ENCODE measurements around the gene IAH1.

DNA sequence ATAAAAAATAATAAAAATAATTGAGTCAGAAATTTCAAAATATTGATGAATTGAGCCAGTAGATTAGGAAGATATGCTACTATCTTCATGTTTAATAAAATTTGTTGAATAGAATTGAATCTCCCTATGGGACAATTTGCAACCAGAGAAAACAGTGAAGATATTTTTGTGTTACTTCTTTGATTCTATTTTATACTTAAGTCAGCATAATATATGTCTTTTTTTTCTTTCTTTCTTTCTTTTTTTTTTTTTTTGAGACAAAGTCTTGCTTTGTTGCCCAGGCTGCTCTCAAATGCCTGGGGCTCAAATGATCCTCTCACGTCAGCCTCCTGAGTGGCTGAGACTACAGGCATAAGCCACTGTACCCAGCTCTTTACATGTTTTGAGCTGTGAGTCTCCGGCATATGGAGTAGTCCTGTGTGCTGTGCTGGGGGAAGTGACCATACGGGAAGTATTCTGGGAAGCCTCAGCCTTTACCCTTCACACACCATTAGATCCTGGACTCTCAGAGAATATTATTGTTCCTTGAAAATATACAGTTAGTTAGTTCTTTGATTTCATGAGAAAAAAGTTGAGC lies 13.8 kb upstream of the IAH1 start:
- TF ChIP-seq RAD21 (IDR thresholded peaks at IDR 0.05; ENCODE audit: low read depth) = no peak
- TF ChIP-seq, protein P1, sequence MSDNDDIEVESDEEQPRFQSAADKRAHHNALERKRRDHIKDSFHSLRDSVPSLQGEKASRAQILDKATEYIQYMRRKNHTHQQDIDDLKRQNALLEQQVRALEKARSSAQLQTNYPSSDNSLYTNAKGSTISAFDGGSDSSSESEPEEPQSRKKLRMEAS (IDR thresholded peaks at IDR 0.05) = no peak
- TF ChIP-seq TEAD4 (IDR thresholded peaks at IDR 0.05) = no peak
- TF ChIP-seq, protein P2, sequence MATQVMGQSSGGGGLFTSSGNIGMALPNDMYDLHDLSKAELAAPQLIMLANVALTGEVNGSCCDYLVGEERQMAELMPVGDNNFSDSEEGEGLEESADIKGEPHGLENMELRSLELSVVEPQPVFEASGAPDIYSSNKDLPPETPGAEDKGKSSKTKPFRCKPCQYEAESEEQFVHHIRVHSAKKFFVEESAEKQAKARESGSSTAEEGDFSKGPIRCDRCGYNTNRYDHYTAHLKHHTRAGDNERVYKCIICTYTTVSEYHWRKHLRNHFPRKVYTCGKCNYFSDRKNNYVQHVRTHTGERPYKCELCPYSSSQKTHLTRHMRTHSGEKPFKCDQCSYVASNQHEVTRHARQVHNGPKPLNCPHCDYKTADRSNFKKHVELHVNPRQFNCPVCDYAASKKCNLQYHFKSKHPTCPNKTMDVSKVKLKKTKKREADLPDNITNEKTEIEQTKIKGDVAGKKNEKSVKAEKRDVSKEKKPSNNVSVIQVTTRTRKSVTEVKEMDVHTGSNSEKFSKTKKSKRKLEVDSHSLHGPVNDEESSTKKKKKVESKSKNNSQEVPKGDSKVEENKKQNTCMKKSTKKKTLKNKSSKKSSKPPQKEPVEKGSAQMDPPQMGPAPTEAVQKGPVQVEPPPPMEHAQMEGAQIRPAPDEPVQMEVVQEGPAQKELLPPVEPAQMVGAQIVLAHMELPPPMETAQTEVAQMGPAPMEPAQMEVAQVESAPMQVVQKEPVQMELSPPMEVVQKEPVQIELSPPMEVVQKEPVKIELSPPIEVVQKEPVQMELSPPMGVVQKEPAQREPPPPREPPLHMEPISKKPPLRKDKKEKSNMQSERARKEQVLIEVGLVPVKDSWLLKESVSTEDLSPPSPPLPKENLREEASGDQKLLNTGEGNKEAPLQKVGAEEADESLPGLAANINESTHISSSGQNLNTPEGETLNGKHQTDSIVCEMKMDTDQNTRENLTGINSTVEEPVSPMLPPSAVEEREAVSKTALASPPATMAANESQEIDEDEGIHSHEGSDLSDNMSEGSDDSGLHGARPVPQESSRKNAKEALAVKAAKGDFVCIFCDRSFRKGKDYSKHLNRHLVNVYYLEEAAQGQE (IDR thresholded peaks at IDR 0.05; ENCODE audit: low read depth) = no peak
- no peak for TF ChIP-seq FOXM1 (IDR thresholded peaks at IDR 0.05; ENCODE audit: borderline replicate concordance, low read depth)
- no peak for TF ChIP-seq CREB1 (IDR thresholded peaks at IDR 0.05; ENCODE audit: low read depth)
- TF ChIP-seq EP300 (IDR thresholded peaks at IDR 0.05; ENCODE audit: borderline replicate concordance) = no peak
- no peak for TF ChIP-seq TCF12 (IDR thresholded peaks at IDR 0.05; ENCODE audit: low read depth)
- TF ChIP-seq CEBPB (IDR thresholded peaks at IDR 0.05) = no peak
- no peak for TF ChIP-seq EGR1 (IDR thresholded peaks at IDR 0.05)
- no peak for TF ChIP-seq YY1 (IDR thresholded peaks at IDR 0.05; ENCODE audit: low read depth)
- no peak for TF ChIP-seq TAF1 (IDR thresholded peaks at IDR 0.05; ENCODE audit: low read depth)

All from Ishikawa (cell line).